Vagina (tissue), 2 donors: Measurements from ENCODE around the gene DYNC1I1.

Experiments used
- CTCF ChIP-seq, 3 experiments: fragments of 450-650 bp in 2 of 3; fragments of 200-600 bp in 1 of 3; sonication (generic) in 1 of 3; IDR thresholded peaks; one replicate each; pipeline ENCODE4 v1.5.1; 2017 to 2019; ENCODE audit warnings: antibody characterized with exemption in 3 of 3, mild to moderate bottlenecking in 2 of 3, moderate library complexity in 2 of 3
- POLR2AphosphoS5 ChIP-seq, 2 donors: sonication (generic); formaldehyde crosslinking; IDR thresholded peaks; one replicate each; pipeline ENCODE4 v1.9.0; 2017; ENCODE audit warnings: antibody characterized with exemption in 2 of 2, mild to moderate bottlenecking in 2 of 2, low read depth in 1 of 2; ENCODE audit not compliant: insufficient read depth in 1 of 2

- no peak for TF ChIP-seq CTCF (IDR thresholded peaks at IDR 0.05)
- no peak for TF ChIP-seq POLR2AphosphoS5 (IDR thresholded peaks at IDR 0.05; ENCODE audit: insufficient read depth in 1 of 2, low read depth in 1 of 2)
Observed at GRCh38 chr7:95919556-95919955, 147.2 kb downstream of the DYNC1I1 start.
